HEK293 (cell line): ENCODE data around the gene SFPQ.
A peak's percentile ranks its signal among the peaks of the same experiment; 100 is the strongest.

Source experiments
- SP3 ChIP-seq: fragments of 450-650 bp; formaldehyde crosslinking; IDR thresholded peaks from 2 replicates; pipeline ENCODE4 v1.5.1; 2016; ENCODE audit warnings: missing biosample characterization, missing genetic modification characterization
- TRIM28 ChIP-seq: IDR thresholded peaks from 2 replicates; pipeline ENCODE4 v1.6.1; 2011; ENCODE audit warnings: low read length, control low read depth, borderline replicate concordance
- ZBTB8A ChIP-seq: fragments of 450-650 bp; formaldehyde crosslinking; IDR thresholded peaks from 2 replicates; pipeline ENCODE4 v1.5.1; 2016; ENCODE audit warnings: missing biosample characterization, missing genetic modification characterization
- ZFP69B ChIP-seq: fragments of 450-650 bp; formaldehyde crosslinking; IDR thresholded peaks from 2 replicates; pipeline ENCODE4 v1.5.1; 2016; ENCODE audit warnings: missing biosample characterization, missing genetic modification characterization
- ZNF10 ChIP-seq: fragments of 450-650 bp; formaldehyde crosslinking; IDR thresholded peaks from 2 replicates; pipeline ENCODE4 v1.5.1; 2017; ENCODE audit warnings: missing biosample characterization, missing genetic modification characterization
- ZNF184 ChIP-seq: fragments of 450-650 bp; IDR thresholded peaks from 2 replicates; pipeline ENCODE4 v1.5.1; 2018; ENCODE audit warnings: missing biosample characterization, mild to moderate bottlenecking, missing genetic modification characterization
- ZNF211 ChIP-seq: fragments of 450-650 bp; formaldehyde crosslinking; IDR thresholded peaks from 2 replicates; pipeline ENCODE4 v1.5.1; 2016; ENCODE audit warnings: low read depth, missing biosample characterization, missing genetic modification characterization
- ZNF335 ChIP-seq: fragments of 450-650 bp; formaldehyde crosslinking; conservative IDR thresholded peaks from 2 replicates; pipeline ENCODE4 v1.5.1; 2016; ENCODE audit warnings: missing biosample characterization, missing genetic modification characterization
- ZNF354C ChIP-seq: fragments of 450-650 bp; formaldehyde crosslinking; IDR thresholded peaks from 2 replicates; pipeline ENCODE4 v1.5.1; 2016; ENCODE audit warnings: missing biosample characterization, missing genetic modification characterization, low read depth, borderline replicate concordance
- ZNF416 ChIP-seq: fragments of 450-650 bp; formaldehyde crosslinking; IDR thresholded peaks from 2 replicates; pipeline ENCODE4 v1.5.1; 2016; ENCODE audit warnings: missing biosample characterization, missing genetic modification characterization
- ZNF558 ChIP-seq: fragments of 450-650 bp; formaldehyde crosslinking; IDR thresholded peaks from 2 replicates; pipeline ENCODE4 v1.5.1; 2016; ENCODE audit warnings: missing biosample characterization, missing genetic modification characterization
- ZNF561 ChIP-seq: fragments of 450-650 bp; IDR thresholded peaks from 2 replicates; pipeline ENCODE4 v1.5.1; 2018; ENCODE audit warnings: missing biosample characterization, missing genetic modification characterization, borderline replicate concordance
- ZNF664 ChIP-seq: fragments of 450-650 bp; formaldehyde crosslinking; IDR thresholded peaks from 2 replicates; pipeline ENCODE4 v1.5.1; 2016; ENCODE audit warnings: missing biosample characterization, missing genetic modification characterization
- ZNF785 ChIP-seq: fragments of 450-650 bp; formaldehyde crosslinking; IDR thresholded peaks from 2 replicates; pipeline ENCODE4 v1.5.1; 2016; ENCODE audit warnings: missing biosample characterization, missing genetic modification characterization
- ZNF830 ChIP-seq: fragments of 450-650 bp; IDR thresholded peaks from 2 replicates; pipeline ENCODE4 v1.5.0; 2018; ENCODE audit warnings: missing biosample characterization, missing genetic modification characterization, low read depth, mild to moderate bottlenecking, moderate library complexity
- ZSCAN30 ChIP-seq: fragments of 450-650 bp; IDR thresholded peaks from 2 replicates; pipeline ENCODE4 v1.5.1; 2018; ENCODE audit warnings: missing biosample characterization, mild to moderate bottlenecking, missing genetic modification characterization, moderate library complexity
- TF ChIP-seq, protein P1 (sequence below): fragments of 450-650 bp; formaldehyde crosslinking; conservative IDR thresholded peaks from 2 replicates; pipeline ENCODE4 v1.5.1; 2016; ENCODE audit warnings: low read depth, missing biosample characterization, missing genetic modification characterization
- TF ChIP-seq, protein P2 (sequence below): fragments of 450-650 bp; formaldehyde crosslinking; IDR thresholded peaks from 2 replicates; pipeline ENCODE4 v1.5.1; 2017; ENCODE audit warnings: missing biosample characterization, missing genetic modification characterization
- TF ChIP-seq, protein P3 (sequence below): fragments of 450-650 bp; formaldehyde crosslinking; IDR thresholded peaks from 2 replicates; pipeline ENCODE4 v1.5.1; 2016; ENCODE audit warnings: missing biosample characterization, missing genetic modification characterization
- TF ChIP-seq, protein P4 (sequence below): fragments of 450-650 bp; formaldehyde crosslinking; IDR thresholded peaks from 2 replicates; pipeline ENCODE4 v1.5.1; 2016; ENCODE audit warnings: missing biosample characterization, missing genetic modification characterization
- TF ChIP-seq, protein P5 (sequence below): fragments of 450-650 bp; formaldehyde crosslinking; IDR thresholded peaks from 2 replicates; pipeline ENCODE4 v1.5.1; 2016; ENCODE audit warnings: missing biosample characterization, missing genetic modification characterization
- TF ChIP-seq, protein P6 (sequence below): fragments of 450-650 bp; formaldehyde crosslinking; optimal IDR thresholded peaks from 2 replicates; pipeline ENCODE3; 2016; ENCODE audit warnings: missing biosample characterization, mild to moderate bottlenecking, missing genetic modification characterization

The SFPQ gene

DNA sequence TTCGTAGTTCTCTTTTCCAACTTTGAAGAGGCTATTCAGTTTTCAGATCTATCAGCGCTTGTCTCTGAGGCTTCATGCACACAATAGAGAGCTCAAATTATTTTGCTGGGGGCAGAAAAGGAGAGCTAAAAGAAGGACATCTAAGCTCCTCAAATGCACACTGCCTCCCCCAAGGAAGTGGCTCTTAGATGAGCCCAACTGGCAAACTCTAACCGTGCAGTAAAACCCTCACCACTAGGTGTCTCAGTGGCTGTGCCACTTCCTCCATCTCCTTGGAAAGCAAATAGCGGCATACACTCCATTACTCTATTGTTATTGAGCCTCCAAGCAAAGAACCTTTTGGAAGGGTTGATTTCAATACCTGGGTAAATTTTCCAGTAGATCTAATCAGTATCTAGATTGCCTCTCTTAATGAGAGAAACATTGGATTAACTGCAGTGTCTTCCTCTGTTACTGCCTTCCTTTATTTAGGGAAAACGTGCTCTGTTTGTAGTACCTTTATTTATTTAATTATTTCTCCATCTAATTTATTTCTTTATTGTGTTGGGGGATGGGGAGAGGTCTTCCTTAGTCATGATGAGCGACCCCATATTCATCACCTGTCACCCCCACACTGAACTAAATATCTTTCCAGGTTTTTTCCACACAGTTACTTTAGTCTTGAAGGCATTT is 9.2 kb upstream of the SFPQ start (continued):
- no peak for TF ChIP-seq ZNF830 (tag by site-specific recombination)
- TF ChIP-seq ZNF184, result no peak
- TF ChIP-seq, protein P1, sequence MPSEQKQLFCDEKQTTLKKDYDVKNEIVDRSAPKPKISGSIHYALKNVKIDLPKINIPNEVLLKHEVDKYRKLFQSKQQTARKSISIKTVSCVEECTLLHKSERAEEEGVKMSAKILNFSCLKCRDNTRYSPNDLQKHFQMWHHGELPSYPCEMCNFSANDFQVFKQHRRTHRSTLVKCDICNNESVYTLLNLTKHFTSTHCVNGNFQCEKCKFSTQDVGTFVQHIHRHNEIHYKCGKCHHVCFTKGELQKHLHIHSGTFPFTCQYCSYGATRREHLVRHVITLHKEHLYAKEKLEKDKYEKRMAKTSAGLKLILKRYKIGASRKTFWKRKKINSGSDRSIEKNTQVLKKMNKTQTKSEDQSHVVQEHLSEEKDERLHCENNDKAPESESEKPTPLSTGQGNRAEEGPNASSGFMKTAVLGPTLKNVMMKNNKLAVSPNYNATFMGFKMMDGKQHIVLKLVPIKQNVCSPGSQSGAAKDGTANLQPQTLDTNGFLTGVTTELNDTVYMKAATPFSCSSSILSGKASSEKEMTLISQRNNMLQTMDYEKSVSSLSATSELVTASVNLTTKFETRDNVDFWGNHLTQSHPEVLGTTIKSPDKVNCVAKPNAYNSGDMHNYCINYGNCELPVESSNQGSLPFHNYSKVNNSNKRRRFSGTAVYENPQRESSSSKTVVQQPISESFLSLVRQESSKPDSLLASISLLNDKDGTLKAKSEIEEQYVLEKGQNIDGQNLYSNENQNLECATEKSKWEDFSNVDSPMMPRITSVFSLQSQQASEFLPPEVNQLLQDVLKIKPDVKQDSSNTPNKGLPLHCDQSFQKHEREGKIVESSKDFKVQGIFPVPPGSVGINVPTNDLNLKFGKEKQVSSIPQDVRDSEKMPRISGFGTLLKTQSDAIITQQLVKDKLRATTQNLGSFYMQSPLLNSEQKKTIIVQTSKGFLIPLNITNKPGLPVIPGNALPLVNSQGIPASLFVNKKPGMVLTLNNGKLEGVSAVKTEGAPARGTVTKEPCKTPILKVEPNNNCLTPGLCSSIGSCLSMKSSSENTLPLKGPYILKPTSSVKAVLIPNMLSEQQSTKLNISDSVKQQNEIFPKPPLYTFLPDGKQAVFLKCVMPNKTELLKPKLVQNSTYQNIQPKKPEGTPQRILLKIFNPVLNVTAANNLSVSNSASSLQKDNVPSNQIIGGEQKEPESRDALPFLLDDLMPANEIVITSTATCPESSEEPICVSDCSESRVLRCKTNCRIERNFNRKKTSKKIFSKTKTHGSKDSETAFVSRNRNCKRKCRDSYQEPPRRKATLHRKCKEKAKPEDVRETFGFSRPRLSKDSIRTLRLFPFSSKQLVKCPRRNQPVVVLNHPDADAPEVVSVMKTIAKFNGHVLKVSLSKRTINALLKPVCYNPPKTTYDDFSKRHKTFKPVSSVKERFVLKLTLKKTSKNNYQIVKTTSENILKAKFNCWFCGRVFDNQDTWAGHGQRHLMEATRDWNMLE (tag by site-specific recombination), result 0 out of 2 replicates have a peak, but pooled peaks have one; percentile 17
- no peak for TF ChIP-seq ZNF354C
- no peak for TF ChIP-seq ZBTB8A (tag by site-specific recombination)
- TF ChIP-seq ZNF416 (tag by site-specific recombination), result no peak
- no peak for TF ChIP-seq ZNF561 (tag by site-specific recombination)
- peak; percentile 23; the same call in 1 of the 2 replicates for TF ChIP-seq ZNF335 (tag by site-specific recombination)
- TF ChIP-seq, protein P2, sequence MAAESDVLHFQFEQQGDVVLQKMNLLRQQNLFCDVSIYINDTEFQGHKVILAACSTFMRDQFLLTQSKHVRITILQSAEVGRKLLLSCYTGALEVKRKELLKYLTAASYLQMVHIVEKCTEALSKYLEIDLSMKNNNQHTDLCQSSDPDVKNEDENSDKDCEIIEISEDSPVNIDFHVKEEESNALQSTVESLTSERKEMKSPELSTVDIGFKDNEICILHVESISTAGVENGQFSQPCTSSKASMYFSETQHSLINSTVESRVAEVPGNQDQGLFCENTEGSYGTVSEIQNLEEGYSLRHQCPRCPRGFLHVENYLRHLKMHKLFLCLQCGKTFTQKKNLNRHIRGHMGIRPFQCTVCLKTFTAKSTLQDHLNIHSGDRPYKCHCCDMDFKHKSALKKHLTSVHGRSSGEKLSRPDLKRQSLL (tag by site-specific recombination), result peak; percentile 75
- 0 out of 2 replicates have a peak, but pooled peaks have one; percentile 22 for TF ChIP-seq ZNF558
- TF ChIP-seq, protein P3, sequence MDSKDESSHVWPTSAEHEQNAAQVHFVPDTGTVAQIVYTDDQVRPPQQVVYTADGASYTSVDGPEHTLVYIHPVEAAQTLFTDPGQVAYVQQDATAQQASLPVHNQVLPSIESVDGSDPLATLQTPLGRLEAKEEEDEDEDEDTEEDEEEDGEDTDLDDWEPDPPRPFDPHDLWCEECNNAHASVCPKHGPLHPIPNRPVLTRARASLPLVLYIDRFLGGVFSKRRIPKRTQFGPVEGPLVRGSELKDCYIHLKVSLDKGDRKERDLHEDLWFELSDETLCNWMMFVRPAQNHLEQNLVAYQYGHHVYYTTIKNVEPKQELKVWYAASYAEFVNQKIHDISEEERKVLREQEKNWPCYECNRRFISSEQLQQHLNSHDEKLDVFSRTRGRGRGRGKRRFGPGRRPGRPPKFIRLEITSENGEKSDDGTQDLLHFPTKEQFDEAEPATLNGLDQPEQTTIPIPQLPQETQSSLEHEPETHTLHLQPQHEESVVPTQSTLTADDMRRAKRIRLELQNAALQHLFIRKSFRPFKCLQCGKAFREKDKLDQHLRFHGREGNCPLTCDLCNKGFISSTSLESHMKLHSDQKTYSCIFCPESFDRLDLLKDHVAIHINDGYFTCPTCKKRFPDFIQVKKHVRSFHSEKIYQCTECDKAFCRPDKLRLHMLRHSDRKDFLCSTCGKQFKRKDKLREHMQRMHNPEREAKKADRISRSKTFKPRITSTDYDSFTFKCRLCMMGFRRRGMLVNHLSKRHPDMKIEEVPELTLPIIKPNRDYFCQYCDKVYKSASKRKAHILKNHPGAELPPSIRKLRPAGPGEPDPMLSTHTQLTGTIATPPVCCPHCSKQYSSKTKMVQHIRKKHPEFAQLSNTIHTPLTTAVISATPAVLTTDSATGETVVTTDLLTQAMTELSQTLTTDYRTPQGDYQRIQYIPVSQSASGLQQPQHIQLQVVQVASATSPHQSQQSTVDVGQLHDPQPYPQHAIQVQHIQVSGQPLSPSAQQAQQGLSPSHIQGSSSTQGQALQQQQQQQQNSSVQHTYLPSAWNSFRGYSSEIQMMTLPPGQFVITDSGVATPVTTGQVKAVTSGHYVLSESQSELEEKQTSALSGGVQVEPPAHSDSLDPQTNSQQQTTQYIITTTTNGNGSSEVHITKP (tag by site-specific recombination), result peak; percentile 95
- TF ChIP-seq ZNF785 (tag by site-specific recombination), result no peak
- 0 out of 2 replicates have a peak, but pooled peaks have one; percentile 42 for TF ChIP-seq TRIM28
- TF ChIP-seq ZNF10 (tag by site-specific recombination), result no peak
- no peak for TF ChIP-seq ZSCAN30 (tag by site-specific recombination)
- no peak for TF ChIP-seq ZFP69B
- TF ChIP-seq, protein P4, sequence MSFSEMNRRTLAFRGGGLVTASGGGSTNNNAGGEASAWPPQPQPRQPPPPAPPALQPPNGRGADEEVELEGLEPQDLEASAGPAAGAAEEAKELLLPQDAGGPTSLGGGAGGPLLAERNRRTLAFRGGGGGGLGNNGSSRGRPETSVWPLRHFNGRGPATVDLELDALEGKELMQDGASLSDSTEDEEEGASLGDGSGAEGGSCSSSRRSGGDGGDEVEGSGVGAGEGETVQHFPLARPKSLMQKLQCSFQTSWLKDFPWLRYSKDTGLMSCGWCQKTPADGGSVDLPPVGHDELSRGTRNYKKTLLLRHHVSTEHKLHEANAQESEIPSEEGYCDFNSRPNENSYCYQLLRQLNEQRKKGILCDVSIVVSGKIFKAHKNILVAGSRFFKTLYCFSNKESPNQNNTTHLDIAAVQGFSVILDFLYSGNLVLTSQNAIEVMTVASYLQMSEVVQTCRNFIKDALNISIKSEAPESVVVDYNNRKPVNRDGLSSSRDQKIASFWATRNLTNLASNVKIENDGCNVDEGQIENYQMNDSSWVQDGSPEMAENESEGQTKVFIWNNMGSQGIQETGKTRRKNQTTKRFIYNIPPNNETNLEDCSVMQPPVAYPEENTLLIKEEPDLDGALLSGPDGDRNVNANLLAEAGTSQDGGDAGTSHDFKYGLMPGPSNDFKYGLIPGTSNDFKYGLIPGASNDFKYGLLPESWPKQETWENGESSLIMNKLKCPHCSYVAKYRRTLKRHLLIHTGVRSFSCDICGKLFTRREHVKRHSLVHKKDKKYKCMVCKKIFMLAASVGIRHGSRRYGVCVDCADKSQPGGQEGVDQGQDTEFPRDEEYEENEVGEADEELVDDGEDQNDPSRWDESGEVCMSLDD (tag by site-specific recombination), result no peak
- peak; percentile 48 for TF ChIP-seq ZNF664
- TF ChIP-seq ZNF211 (tag by site-specific recombination), result no peak
- TF ChIP-seq SP3 (tag by site-specific recombination), result no peak
- TF ChIP-seq, protein P5, sequence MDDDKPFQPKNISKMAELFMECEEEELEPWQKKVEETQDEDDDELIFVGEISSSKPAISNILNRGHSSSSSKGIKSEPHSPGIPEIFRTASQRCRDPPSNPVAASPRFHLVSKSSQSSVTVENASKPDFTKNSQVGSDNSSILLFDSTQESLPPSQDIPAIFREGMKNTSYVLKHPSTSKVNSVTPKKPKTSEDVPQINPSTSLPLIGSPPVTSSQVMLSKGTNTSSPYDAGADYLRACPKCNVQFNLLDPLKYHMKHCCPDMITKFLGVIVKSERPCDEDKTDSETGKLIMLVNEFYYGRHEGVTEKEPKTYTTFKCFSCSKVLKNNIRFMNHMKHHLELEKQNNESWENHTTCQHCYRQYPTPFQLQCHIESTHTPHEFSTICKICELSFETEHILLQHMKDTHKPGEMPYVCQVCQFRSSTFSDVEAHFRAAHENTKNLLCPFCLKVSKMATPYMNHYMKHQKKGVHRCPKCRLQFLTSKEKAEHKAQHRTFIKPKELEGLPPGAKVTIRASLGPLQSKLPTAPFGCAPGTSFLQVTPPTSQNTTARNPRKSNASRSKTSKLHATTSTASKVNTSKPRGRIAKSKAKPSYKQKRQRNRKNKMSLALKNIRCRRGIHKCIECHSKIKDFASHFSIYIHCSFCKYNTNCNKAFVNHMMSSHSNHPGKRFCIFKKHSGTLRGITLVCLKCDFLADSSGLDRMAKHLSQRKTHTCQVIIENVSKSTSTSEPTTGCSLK (tag by site-specific recombination), result no peak
- TF ChIP-seq, protein P6, sequence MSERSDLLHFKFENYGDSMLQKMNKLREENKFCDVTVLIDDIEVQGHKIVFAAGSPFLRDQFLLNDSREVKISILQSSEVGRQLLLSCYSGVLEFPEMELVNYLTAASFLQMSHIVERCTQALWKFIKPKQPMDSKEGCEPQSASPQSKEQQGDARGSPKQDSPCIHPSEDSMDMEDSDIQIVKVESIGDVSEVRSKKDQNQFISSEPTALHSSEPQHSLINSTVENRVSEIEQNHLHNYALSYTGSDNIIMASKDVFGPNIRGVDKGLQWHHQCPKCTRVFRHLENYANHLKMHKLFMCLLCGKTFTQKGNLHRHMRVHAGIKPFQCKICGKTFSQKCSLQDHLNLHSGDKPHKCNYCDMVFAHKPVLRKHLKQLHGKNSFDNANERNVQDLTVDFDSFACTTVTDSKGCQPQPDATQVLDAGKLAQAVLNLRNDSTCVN (tag by site-specific recombination), result no peak
